Smooth muscle cell (in vitro differentiated cells): Measurements from ENCODE around the gene CLEC4G. TPM values are rescaled to one million over a fixed set of nuclear protein-coding genes. Genes with fewer than 3 reads are reported as not detected.

Source experiments
- DNase-seq: peaks from one replicate; lab custom pipeline; 2025; ENCODE audit not compliant: unreplicated experiment; lab: John Stamatoyannopoulos, UW
- H2AFZ ChIP-seq: fragments of 200-600 bp; sonication (generic); 2 replicates; pipeline ENCODE4 v1.6.0; 2016; ENCODE audit warnings: antibody characterized with exemption, low read depth, mild to moderate bottlenecking
- H3F3A ChIP-seq: fragments of 200-600 bp; sonication (generic); 2 replicates; pipeline ENCODE4 v1.6.0; 2017; ENCODE audit warnings: antibody characterized with exemption, low read depth
- H3K27ac ChIP-seq: fragments of 200-600 bp; sonication (generic); 2 replicates; pipeline ENCODE4 v1.5.1; 2016; ENCODE audit warnings: low read depth, mild to moderate bottlenecking
- H3K27me3 ChIP-seq: fragments of 200-600 bp; sonication (generic); 2 replicates; pipeline ENCODE4 v1.6.1; 2016; ENCODE audit warnings: low read depth, mild to moderate bottlenecking
- H3K36me3 ChIP-seq: fragments of 200-600 bp; sonication (generic); 2 replicates; pipeline ENCODE4 v1.5.1; 2016; ENCODE audit warnings: low read depth
- H3K4me1 ChIP-seq: fragments of 200-600 bp; sonication (generic); 2 replicates; pipeline ENCODE4 v1.5.1; 2016; ENCODE audit warnings: low read depth
- H3K4me2 ChIP-seq: fragments of 200-600 bp; sonication (generic); 2 replicates; pipeline ENCODE4 v1.6.0; 2016; ENCODE audit warnings: mild to moderate bottlenecking
- H3K4me3 ChIP-seq: fragments of 200-600 bp; sonication (generic); 2 replicates; pipeline ENCODE4 v1.5.1; 2016; ENCODE audit warnings: mild to moderate bottlenecking
- H3K79me2 ChIP-seq: fragments of 200-600 bp; sonication (generic); 2 replicates; pipeline ENCODE4 v1.6.0; 2016; ENCODE audit warnings: low read depth, mild to moderate bottlenecking
- H3K9ac ChIP-seq: fragments of 200-600 bp; sonication (generic); 2 replicates; pipeline ENCODE4 v1.6.0; 2016; ENCODE audit warnings: low read depth
- H3K9me3 ChIP-seq: fragments of 200-600 bp; sonication (generic); replicated peaks from 2 replicates; pipeline ENCODE4 v1.5.1; 2016; ENCODE audit warnings: low read depth
- H4K20me1 ChIP-seq: fragments of 200-600 bp; sonication (generic); 2 replicates; pipeline ENCODE4 v1.6.0; 2016; ENCODE audit warnings: low read depth
- WGBS: methylation state at CpG from one replicate; pipeline ENCODE4 v1.1.7; 2016; ENCODE audit warnings: low lambda C conversion rate; 5-methylcytosine and 5-hydroxymethylcytosine counted together
- polyA plus RNA-seq: library from polyadenylated mRNA; unstranded; fragments of >200 nt; fragmentation: Nextera tagmentation; extraction: Ambion mirVana; gene quantifications from 2 replicates; pipeline ENCODE4 v1.2.1, GENCODE V29; 2016
- total RNA-seq: library from RNA; depleted of rRNA; stranded (reverse); fragments of >200 nt; gene quantifications from 2 replicates; pipeline ENCODE4 v1.2.3, GENCODE V29; 2014
- TF ChIP-seq, protein P1 (sequence below): fragments of 200-600 bp; sonication (generic); IDR thresholded peaks from 2 replicates; pipeline ENCODE4 v1.5.1; 2017; ENCODE audit warnings: borderline replicate concordance, mild to moderate bottlenecking, antibody characterized with exemption; ENCODE audit not compliant: insufficient read depth, poor library complexity, severe bottlenecking

Gene CLEC4G
- total and polyA plus RNA-seq, 2 experiments from 2014 or later, result not detected

- Histone ChIP-seq H3K4me2 (no peak overlapping the region), H3F3A (no peaks in the 10 kb centered on the region), H3K27me3 (no peaks in the 10 kb centered on the region), H4K20me1 (no peaks in the 10 kb centered on the region), H3K36me3 (no peaks in the 10 kb centered on the region), H3K9me3 (no peaks in the 10 kb centered on the region), H3K9ac (no peak overlapping the region), H2AFZ (no peak overlapping the region), H3K79me2 (no peaks in the 10 kb centered on the region), H3K27ac (no peak overlapping the region), H3K4me1 (no peaks in the 10 kb centered on the region), H3K4me3 (no peak overlapping the region)
- no peak for DNase-seq
- TF ChIP-seq, protein P1, sequence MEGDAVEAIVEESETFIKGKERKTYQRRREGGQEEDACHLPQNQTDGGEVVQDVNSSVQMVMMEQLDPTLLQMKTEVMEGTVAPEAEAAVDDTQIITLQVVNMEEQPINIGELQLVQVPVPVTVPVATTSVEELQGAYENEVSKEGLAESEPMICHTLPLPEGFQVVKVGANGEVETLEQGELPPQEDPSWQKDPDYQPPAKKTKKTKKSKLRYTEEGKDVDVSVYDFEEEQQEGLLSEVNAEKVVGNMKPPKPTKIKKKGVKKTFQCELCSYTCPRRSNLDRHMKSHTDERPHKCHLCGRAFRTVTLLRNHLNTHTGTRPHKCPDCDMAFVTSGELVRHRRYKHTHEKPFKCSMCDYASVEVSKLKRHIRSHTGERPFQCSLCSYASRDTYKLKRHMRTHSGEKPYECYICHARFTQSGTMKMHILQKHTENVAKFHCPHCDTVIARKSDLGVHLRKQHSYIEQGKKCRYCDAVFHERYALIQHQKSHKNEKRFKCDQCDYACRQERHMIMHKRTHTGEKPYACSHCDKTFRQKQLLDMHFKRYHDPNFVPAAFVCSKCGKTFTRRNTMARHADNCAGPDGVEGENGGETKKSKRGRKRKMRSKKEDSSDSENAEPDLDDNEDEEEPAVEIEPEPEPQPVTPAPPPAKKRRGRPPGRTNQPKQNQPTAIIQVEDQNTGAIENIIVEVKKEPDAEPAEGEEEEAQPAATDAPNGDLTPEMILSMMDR, result no peak
- 96% methylated on average over 1 of the region's 1 CpG for WGBS
Measured at GRCh38 chr19:7759156-7759555, 27.2 kb upstream of the CLEC4G start.

DNA sequence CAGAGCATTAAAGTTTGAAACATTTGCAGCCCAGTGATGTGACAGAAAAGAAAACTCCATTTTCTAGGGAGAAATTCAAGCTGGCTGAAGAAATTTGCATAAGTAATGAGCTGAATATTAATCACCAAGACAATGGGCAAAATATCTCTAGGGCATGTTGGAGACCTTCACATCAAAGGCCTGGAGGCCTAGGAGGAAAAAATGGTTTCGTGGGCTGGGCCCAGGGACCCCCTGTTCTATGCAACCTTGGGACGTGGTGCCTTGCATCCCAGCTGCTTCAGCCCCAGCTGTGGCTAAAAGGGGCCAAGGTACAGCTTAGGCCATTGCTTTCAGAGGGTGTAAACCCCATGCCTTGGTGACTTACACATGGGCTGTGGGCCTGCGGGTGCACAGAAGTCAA is 25.4 kb upstream of the CLEC4G start:
- TF ChIP-seq, protein P1, result no peak
- H3K27ac ChIP-seq, result no peak overlapping the region
- H3K4me3 ChIP-seq, result no peak overlapping the region
- H3K9ac ChIP-seq, result no peak overlapping the region
- H3K79me2 ChIP-seq, result no peaks in the 10 kb centered on the region
- no peaks in the 10 kb centered on the region for H3K9me3 ChIP-seq
- H4K20me1 ChIP-seq, result no peaks in the 10 kb centered on the region
- WGBS, result 79% methylated on average over 3 of the region's 3 CpGs
- H2AFZ ChIP-seq, result no peak overlapping the region
- no peak overlapping the region for H3K4me2 ChIP-seq
- no peaks in the 10 kb centered on the region for H3K4me1 ChIP-seq
- DNase-seq, result no peak
- H3K36me3 ChIP-seq, result no peaks in the 10 kb centered on the region
- H3K27me3 ChIP-seq, result no peaks in the 10 kb centered on the region
- H3F3A ChIP-seq, result no peaks in the 10 kb centered on the region

- no peaks in the 10 kb centered on the region for H3K36me3 ChIP-seq
- H4K20me1 ChIP-seq, result no peaks in the 10 kb centered on the region
- no peaks in the 10 kb centered on the region for H3K9me3 ChIP-seq
- H3K79me2 ChIP-seq, result no peaks in the 10 kb centered on the region
- no peaks in the 10 kb centered on the region for H3K4me1 ChIP-seq
- no peaks in the 10 kb centered on the region for H3F3A ChIP-seq
- H3K9ac ChIP-seq, result no peak overlapping the region
- no peak overlapping the region for H3K4me3 ChIP-seq
- TF ChIP-seq, protein P1, result no peak
- H3K27me3 ChIP-seq, result no peaks in the 10 kb centered on the region
- DNase-seq, result no peak
- 45% methylated on average over 4 of the region's 4 CpGs for WGBS
- no peak overlapping the region for H3K27ac ChIP-seq
- H3K4me2 ChIP-seq, result no peak overlapping the region
- H2AFZ ChIP-seq, result no peak overlapping the region
Measured at GRCh38 chr19:7756258-7756657, 24.3 kb upstream of the CLEC4G start.

GRCh38 chr19:7751157-7751783 is 19.4 kb upstream of the CLEC4G start:
- H4K20me1 ChIP-seq, result no peaks in the 10 kb centered on the region
- H3K36me3 ChIP-seq, result no peaks in the 10 kb centered on the region
- H3K27ac ChIP-seq, result no peak overlapping the region
- H3K9ac ChIP-seq, result no peak overlapping the region
- H3K4me2 ChIP-seq, result no peak overlapping the region
- no peak overlapping the region for H2AFZ ChIP-seq
- no peaks in the 10 kb centered on the region for H3F3A ChIP-seq
- TF ChIP-seq, protein P1, result no peak
- H3K4me3 ChIP-seq, result no peak overlapping the region
- no peaks in the 10 kb centered on the region for H3K27me3 ChIP-seq
- H3K79me2 ChIP-seq, result no peaks in the 10 kb centered on the region
- H3K9me3 ChIP-seq, result no peaks in the 10 kb centered on the region
- 81% methylated on average over 12 of the region's 12 CpGs for WGBS
- no peak for DNase-seq
- no peaks in the 10 kb centered on the region for H3K4me1 ChIP-seq
